ENCODE results near the gene TRPM6.
"Not testable (repeated sequence)": the region's sequence is repeated elsewhere in the genome, so short reads cannot be mapped to it uniquely, and the experiment has no call there.

The TRPM6 gene

GRCh38 chr9:74887041-74887980 lies at the start of gene TRPM6:
TRPM6 (minus strand) TSS chr9:74887921; CDS start chr9:74887856, 65 bp downstream.
- peak in 1 of 2 experiments; percentile 40 for DNase-seq

- DNase-seq: no peak
These were observed 47.3 kb upstream of the TRPM6 start for GRCh38 chr9:74935008-74935407.

- no peak for DNase-seq
These were observed 34.0 kb upstream of the TRPM6 start for GRCh38 chr9:74921737-74922136.

DNA sequence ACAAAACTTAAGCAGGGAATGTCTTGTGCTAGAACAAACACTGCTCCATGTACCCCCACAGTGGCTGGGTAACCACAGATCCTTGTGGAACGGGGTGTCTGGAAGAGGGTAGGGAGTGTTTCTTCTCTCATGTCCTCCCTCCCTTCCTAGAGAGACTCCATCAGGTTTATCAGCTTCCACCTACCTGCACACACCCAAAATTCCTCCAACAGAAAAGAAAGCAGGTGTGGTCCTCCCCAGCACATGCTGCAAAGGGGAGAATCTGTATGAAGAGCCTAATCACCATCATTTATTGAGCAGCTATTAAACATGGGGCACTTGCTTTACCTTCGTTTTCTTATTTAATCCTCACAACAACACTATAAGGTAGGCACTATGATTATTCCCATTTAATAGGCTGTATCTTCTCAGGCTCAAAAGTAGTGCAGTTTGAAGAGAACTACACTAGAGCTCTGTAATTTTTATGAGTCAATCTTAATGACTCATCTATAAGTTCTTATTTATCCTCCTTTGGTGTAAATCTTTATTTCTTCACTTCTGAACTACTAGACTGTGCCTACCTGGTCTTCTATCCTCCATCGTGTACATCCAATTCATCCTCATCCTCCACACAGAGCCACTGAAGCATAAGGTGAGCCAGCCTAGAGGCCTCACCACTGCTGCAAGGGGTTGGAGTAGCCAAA lies 33.4 kb upstream of the TRPM6 start:
- no peak for DNase-seq

GRCh38 chr9:74910036-74910435 lies 22.3 kb upstream of the TRPM6 start:
- no peak for DNase-seq

GRCh38 chr9:74908665-74909064 lies 20.9 kb upstream of the TRPM6 start:
- no peak for DNase-seq

GRCh38 chr9:74907085-74907484 lies 19.4 kb upstream of the TRPM6 start:
- no peak for DNase-seq

GRCh38 chr9:74901001-74901400 lies 13.3 kb upstream of the TRPM6 start:
- DNase-seq: no peak

DNA sequence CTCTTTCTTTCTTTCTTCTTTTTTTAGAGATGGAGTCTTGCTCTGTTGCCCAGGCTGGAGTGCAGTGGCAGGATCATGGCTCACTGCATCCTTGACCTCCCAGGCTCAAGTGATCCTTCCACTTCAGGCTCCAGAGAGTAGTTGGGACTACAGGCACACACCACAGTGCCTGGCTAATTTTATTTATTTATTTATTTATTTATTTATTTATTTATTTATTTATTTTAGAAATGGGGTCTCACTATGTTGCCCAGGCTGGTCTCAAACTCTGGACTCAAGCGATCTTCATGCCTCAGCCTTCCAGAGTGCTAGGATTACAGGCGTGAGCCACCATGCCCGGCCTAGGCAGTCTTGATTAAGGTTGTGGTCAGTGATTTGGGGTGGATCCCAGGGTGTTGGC lies 728 bp upstream of the TRPM6 start:
- not testable (repeated sequence) for DNase-seq

- no peak for DNase-seq
These were observed 255 bp upstream of the TRPM6 start for GRCh38 chr9:74887981-74888370.

DNA sequence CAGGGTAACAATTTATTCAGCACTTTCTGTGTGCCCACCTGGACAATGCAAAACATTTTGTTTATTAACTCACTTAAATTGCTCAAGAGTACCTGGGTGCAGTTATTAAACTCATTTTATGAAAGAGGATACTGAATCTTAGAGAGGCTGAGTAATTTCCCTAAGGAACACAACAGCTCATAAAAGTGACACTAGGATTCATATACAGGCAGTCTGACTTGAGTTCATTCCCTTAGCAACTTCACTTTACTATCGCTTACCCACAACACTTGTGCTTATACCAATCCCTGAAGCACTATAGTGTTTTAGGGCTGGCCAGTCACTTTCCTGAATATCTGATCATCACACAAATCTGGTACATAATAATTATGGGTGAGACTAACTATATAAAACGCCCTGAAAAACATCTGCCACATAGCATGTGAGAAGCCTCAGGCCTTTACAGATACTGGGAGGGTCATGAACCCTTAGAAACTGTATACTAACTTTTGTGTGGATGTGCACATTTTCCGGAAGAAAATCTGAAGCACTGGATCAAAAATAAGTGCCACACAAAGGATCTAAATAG lies 11.3 kb downstream of the TRPM6 start:
- DNase-seq: no peak

- no peak for DNase-seq
These were observed 12.1 kb downstream of the TRPM6 start for GRCh38 chr9:74875656-74876055.

- no peak for DNase-seq
These were observed 13.5 kb downstream of the TRPM6 start for GRCh38 chr9:74874220-74874619.

DNA sequence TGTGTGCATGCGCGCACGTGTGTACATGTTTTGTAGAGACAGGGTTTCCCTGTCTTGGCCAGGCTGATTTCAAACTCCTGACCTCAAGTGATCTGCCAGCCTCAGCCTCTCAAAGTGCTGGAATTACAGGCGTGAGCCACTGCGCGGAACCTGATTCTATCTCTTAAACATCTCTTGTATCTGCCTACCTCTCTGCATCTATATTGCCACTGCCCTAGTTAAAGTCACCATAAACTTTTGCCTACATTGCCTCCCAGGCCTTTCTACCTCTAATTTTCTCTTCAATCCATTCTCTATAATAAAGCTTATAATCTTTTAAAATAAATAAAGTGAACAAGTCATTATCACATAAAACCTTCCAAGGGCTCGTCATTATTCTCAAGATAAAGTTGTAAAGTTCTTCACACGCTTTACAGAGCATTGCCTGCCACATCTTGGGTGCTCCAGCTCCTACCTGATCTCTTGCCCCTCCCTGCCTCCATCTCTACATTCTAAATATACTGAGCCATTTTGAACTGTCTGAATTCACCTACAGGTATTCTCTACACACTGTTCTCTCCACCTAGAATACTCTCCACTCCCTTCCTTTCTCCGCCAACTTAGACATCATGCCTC lies 15.0 kb downstream of the TRPM6 start:
- DNase-seq: no peak

GRCh38 chr9:74867483-74867882 lies 20.2 kb downstream of the TRPM6 start:
- DNase-seq: no peak

DNA sequence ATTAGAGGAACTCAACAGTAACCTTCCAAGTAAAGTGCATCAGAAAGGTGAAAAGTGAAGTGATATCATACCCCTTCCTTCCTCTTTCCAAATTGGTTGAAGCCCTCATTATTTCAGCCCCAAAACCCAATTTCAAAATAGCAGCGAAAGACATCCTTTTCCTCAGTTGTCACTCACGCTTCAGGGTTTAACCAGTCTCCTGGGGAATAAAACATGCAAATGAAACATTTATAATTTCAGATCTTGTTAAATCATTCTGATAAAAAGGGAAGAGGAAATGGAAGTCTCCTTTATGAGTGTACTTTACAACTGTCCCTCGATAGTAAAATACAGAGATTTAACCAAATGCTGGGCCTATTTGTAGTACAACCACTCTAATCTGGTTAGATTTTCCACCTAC lies 22.5 kb downstream of the TRPM6 start:
- peak in 1 of 2 experiments; percentile 4 for DNase-seq

DNA sequence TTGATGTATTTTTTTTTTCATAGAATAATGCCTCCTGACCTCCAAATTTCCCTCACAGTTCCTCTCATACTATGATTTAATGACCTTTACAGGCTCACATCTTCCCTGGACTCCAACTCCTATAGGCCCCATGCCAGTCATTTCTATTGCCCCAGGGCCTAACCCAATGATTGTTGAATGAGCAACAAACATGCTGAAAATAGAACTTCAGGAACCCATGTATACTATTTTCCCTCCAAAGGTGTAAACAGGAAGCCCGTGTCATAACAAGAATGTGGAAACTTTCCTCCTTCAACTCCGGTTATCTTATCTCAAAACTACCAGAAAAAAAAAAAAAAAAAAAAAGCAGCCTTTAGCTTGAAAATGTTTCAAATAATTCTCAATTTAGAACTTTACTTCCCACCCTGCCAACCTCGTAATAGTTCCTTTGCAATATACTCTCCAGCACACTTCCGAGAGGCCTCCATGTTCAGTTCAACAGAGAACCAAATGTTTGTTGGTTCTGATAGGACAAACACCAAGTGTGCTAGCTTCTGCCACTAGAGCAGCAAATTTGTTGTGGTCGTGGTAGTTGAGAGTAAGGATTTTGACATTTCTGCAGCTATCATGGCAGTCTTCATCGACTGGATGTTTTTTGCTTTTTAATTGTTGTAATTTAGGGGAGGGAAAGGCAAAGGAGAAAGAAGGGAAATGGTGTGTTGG lies 25.8 kb downstream of the TRPM6 start:
- DNase-seq: no peak

- no peak for DNase-seq
These were observed 26.6 kb downstream of the TRPM6 start for GRCh38 chr9:74861071-74861470.

- DNase-seq: not testable (repeated sequence)
These were observed 27.5 kb downstream of the TRPM6 start for GRCh38 chr9:74860247-74860646.

GRCh38 chr9:74859786-74860185 lies 27.9 kb downstream of the TRPM6 start:
- no peak for DNase-seq

- no peak for DNase-seq
These were observed 28.8 kb downstream of the TRPM6 start for GRCh38 chr9:74858751-74859414.

GRCh38 chr9:74856989-74857388 lies 30.7 kb downstream of the TRPM6 start:
- DNase-seq: no peak
